Transverse colon (tissue), 4 donors: ENCODE data around the gene POLR2L. TPM values are rescaled to one million over a fixed set of nuclear protein-coding genes. Genes with fewer than 3 reads are reported as not detected.

Experiments used
- DNase-seq: peaks from one replicate; pipeline ENCODE4 v3.0.0-alpha.2; 2019
- H3K27ac ChIP-seq, 4 donors: fragments of 200-600 bp; sonication (generic); 2 replicates each; pipeline ENCODE4 v1.5.1; 2016 to 2018; ENCODE audit warnings: inconsistent platforms in 4 of 4
- H3K27me3 ChIP-seq: fragments of 200-600 bp; sonication (generic); 2 replicates; pipeline ENCODE4 v1.5.1; 2017; ENCODE audit warnings: inconsistent platforms
- H3K36me3 ChIP-seq, 4 donors: fragments of 200-600 bp; sonication (generic); 2 replicates each; pipeline ENCODE4 v1.5.1; 2017 to 2019; ENCODE audit warnings: inconsistent platforms in 4 of 4
- H3K4me1 ChIP-seq, 4 donors: fragments of 200-600 bp; sonication (generic); 2 replicates each; pipeline ENCODE4 v1.5.1; 2017 to 2020; ENCODE audit warnings: inconsistent platforms in 4 of 4
- H3K4me3 ChIP-seq, 4 donors: fragments of 200-600 bp; sonication (generic); 1 replicate in 1 of 4; 2 replicates in 3 of 4; pipeline versions ENCODE4 v1.5.1 to v1.6.1; 2017 to 2019; ENCODE audit warnings: inconsistent platforms in 4 of 4
- H3K9me3 ChIP-seq, 2 donors: fragments of 200-600 bp; sonication (generic); 2 replicates each; pipeline ENCODE4 v1.5.1; 2017 to 2019; ENCODE audit warnings: inconsistent platforms in 2 of 2
- EP300 ChIP-seq: sonication (generic); formaldehyde crosslinking; IDR thresholded peaks from one replicate; pipeline ENCODE4 v1.6.1; 2017; ENCODE audit warnings: antibody characterized with exemption, low read depth
- POLR2A ChIP-seq: fragments of 450-650 bp; IDR thresholded peaks from one replicate; pipeline ENCODE4 v1.6.1; 2016; ENCODE audit warnings: antibody characterized with exemption, mild to moderate bottlenecking, moderate library complexity
- POLR2AphosphoS5 ChIP-seq, 3 donors: sonication (generic); formaldehyde crosslinking; IDR thresholded peaks; one replicate each; pipeline ENCODE4 v1.6.1; 2016; ENCODE audit warnings: antibody characterized with exemption in 3 of 3
- WGBS, 2 donors: methylation state at CpG; one replicate each; pipeline ENCODE4 v1.1.5; 2018; ENCODE audit warnings: low coverage in 1 of 2; 5-methylcytosine and 5-hydroxymethylcytosine counted together
- in situ Hi-C, 4 donors: fragments of 200-750 bp; cut with MboI; loops; one replicate each; pipeline versions ENCODE4 v1.15.0 to v1.15.1; 2017; ENCODE audit warnings: low sequenced_read_pairs in 3 of 4, low pct_ligation_motif_present in 1 of 4, low pct_unique_long_range_greater_than_20kb in 1 of 4
- intact Hi-C: fragments of 100-400 bp; cut with DNase I; formaldehyde crosslinking; loops from one replicate; pipeline ENCODE4 v1.15.1; 2023; ENCODE audit warnings: low total_unique reads
- total RNA-seq, 4 donors: library from RNA; depleted of rRNA; stranded (reverse); fragments of >200 nt; gene quantifications; one replicate each; pipeline ENCODE4 v1.1.0, GENCODE V29; 2016
- TF ChIP-seq, protein P1 (sequence below), 5 experiments: fragments of 200-600 bp in 3 of 5; fragments of 450-650 bp in 2 of 5; sonication (generic) in 3 of 5; IDR thresholded peaks; 1 replicate in 2 of 5; 2 replicates in 3 of 5; pipeline ENCODE4 v1.5.1; 2016 to 2017; ENCODE audit warnings: antibody characterized with exemption in 5 of 5, inconsistent platforms in 3 of 5, mild to moderate bottlenecking in 2 of 5, moderate library complexity in 1 of 5

The POLR2L gene
- total RNA-seq, 4 donors from 2014 or later: 9.7 to 66.6 (median 32.7) TPM

DNA sequence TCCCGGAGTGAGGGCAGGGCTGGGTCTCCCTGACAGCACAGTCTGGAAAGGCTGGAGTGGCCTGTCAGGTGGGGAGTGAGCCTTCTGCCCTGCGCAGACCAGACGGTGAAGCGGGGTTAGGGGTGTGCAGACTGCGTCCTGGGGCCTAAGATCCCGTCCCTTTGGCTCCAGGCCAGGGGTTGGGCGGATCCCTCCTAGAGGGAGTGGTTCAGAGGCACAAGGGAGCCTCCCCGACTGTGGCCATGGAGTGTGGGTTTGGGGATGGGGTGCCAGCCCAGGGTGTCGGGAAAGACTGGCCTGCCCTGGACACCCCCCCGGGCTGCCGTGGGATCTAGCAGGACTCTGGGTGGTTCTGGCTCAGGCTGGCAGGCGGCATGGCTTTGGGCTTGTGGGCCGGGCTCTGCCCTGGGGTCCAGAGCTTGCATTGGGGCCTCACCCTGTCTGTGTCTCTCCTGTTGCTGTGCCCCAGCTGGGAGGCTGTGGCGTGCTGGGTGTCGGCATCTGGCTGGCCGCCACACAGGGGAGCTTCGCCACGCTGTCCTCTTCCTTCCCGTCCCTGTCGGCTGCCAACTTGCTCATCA, 19.8 kb upstream of the POLR2L start:
- DNase-seq: peak; percentile 55
- Histone ChIP-seq H3K9me3 (no peaks in the 10 kb centered on the region), H3K27ac (no peak overlapping the region), H3K4me3 (no peak overlapping the region), H3K27me3 (peaks cover 37% of the 10 kb centered on the region), H3K4me1 (peaks cover 11 to 22% (median 14%) of the 10 kb centered on the region in 4 donors), H3K36me3 (no peaks in the 10 kb centered on the region)
- no peak for TF ChIP-seq POLR2A
- TF ChIP-seq POLR2AphosphoS5 (IDR thresholded peaks at IDR 0.05): no peak
- no peak for TF ChIP-seq EP300
- TF ChIP-seq, protein P1, sequence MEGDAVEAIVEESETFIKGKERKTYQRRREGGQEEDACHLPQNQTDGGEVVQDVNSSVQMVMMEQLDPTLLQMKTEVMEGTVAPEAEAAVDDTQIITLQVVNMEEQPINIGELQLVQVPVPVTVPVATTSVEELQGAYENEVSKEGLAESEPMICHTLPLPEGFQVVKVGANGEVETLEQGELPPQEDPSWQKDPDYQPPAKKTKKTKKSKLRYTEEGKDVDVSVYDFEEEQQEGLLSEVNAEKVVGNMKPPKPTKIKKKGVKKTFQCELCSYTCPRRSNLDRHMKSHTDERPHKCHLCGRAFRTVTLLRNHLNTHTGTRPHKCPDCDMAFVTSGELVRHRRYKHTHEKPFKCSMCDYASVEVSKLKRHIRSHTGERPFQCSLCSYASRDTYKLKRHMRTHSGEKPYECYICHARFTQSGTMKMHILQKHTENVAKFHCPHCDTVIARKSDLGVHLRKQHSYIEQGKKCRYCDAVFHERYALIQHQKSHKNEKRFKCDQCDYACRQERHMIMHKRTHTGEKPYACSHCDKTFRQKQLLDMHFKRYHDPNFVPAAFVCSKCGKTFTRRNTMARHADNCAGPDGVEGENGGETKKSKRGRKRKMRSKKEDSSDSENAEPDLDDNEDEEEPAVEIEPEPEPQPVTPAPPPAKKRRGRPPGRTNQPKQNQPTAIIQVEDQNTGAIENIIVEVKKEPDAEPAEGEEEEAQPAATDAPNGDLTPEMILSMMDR (IDR thresholded peaks at IDR 0.05): no peak
- intact Hi-C loops (no loop called here), in situ Hi-C loops (loop anchor here in 2 of 4 donors (25.0 kb wide), 1 partner anchor 175 kb away; the partner anchor contains the start of gene MUC6 (in 2 of the 2))
- 34% methylated on average over 11 of the region's 20 CpGs; no CpG with 5 or more reads in 1 of the 2 donors for WGBS, 2 donors

DNA sequence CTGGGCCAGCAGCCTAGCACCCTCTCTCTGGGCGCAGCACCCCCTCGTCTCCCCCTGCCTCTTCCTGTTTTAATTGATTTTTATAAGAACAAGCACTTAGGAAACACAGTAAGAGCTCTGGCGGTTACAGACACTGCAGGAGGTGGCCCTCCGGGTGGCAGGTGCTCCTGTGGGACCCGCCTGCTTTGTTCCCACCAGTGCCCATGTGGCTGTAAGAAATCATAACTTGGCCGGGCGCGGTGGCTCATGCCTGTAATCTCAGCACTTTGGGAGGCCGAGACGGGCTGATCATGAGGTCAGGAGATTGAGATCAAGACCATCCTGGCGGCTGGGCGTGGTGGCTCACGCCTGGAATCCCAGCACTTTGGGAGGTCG, 18.8 kb upstream of the POLR2L start:
- WGBS, 2 donors: 45 to 72% methylated on average over 2 to 14 of the region's 14 CpGs
- intact Hi-C loops: no loop called here
- H3K9me3 ChIP-seq: no peaks in the 10 kb centered on the region
- TF ChIP-seq, protein P1 (IDR thresholded peaks at IDR 0.05): no peak
- no peak for TF ChIP-seq POLR2AphosphoS5 (IDR thresholded peaks at IDR 0.05)
- no peak for TF ChIP-seq POLR2A
- no peak for TF ChIP-seq EP300
- in situ Hi-C loops: loop anchor here in 2 of 4 donors (25.0 kb wide), 1 partner anchor 176 kb away; the partner anchor contains the start of gene MUC6 (in 2 of the 2)
- peaks cover 37% of the 10 kb centered on the region for H3K27me3 ChIP-seq
- peaks cover 13 to 22% (median 15%) of the 10 kb centered on the region in 4 donors for H3K4me1 ChIP-seq
- no peaks in the 10 kb centered on the region for H3K36me3 ChIP-seq
- no peak for DNase-seq
- no peak overlapping the region for H3K4me3 ChIP-seq
- no peak overlapping the region for H3K27ac ChIP-seq

DNA sequence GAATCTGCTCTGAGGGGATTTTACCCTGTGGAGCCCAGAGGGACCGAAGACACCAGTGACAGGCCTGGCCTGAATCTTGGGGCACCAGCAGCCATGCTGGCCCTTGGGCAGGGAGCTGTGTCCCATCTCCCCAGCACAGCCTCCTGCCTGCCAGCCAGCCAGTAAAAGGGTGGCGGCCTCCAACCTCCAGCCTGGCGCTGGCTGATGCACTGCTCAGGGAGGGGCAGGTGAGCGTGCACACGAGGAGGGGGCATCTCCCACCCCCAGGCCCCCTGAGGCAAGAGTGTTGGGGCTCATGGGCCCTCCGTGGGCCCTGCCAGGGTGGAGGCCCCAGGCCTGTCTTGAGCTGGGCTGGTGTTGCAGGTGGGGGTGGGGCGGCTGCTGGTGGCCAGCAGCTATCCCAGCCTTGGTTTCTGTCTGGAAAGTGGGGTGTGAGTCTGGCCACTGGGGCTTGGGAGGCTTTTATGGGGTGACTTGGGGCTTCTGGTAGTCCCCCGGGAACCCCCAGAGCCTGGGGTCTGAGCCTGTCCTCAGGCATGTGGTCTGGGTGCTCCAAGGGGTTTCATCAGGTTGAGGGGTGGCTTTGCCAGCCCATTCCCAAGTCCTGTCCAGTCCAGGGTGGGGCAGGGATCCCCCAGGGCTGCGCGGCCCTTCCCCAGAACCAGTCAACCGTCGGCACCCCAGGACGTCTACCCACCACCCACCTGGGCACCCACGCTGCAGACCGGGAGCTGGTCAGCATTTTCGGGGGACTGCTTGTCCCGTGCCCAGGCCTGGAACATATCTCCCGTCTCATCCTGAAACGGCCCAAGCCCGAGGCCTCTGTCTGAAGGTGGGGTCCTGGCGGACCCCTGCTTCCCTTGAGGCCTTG, 18.1 kb upstream of the POLR2L start:
- Histone ChIP-seq H3K4me3 (no peak overlapping the region), H3K27me3 (peaks cover 37% of the 10 kb centered on the region), H3K36me3 (no peaks in the 10 kb centered on the region), H3K9me3 (no peaks in the 10 kb centered on the region), H3K4me1 (peaks cover 13 to 22% (median 15%) of the 10 kb centered on the region in 4 donors), H3K27ac (peak overlapping the region in 3 of 4 donors; percentile 15 to 46 (median 42))
- DNase-seq: no peak
- WGBS, 2 donors: 66% methylated on average over 19 of the region's 21 CpGs; no CpG with 5 or more reads in 1 of the 2 donors
- TF ChIP-seq, protein P1 (IDR thresholded peaks at IDR 0.05): no peak
- TF ChIP-seq EP300 (no peak), POLR2AphosphoS5 (IDR thresholded peaks at IDR 0.05) (no peak), POLR2A (no peak)
- intact Hi-C loops (no loop called here), in situ Hi-C loops (loop anchor here in 2 of 4 donors (25.0 kb wide), 1 partner anchor 177 kb away; the partner anchor contains the start of gene MUC6 (in 2 of the 2))
